Trophoblast cell (in vitro differentiated cells and primary cell): Measurements from ENCODE around the gene ACTR3C.

Source experiments
- DNase-seq, 2 donors: peaks; one replicate each; pipeline ENCODE4 v3.0.0-alpha.2; 2016
- H2AFZ ChIP-seq: 2 replicates; pipeline ENCODE4 v1.6.1; 2013; ENCODE audit warnings: low read length, moderate library complexity, mild to moderate bottlenecking; ENCODE audit not compliant: insufficient read depth, poor library complexity
- H2AK5ac ChIP-seq: 2 replicates; pipeline ENCODE4 v1.6.1; 2013; ENCODE audit warnings: mild to moderate bottlenecking, low read length
- H2BK120ac ChIP-seq: 2 replicates; pipeline ENCODE4 v1.6.1; 2013; ENCODE audit warnings: low read length, mild to moderate bottlenecking, moderate library complexity; ENCODE audit not compliant: insufficient read depth, poor library complexity
- H2BK12ac ChIP-seq: 2 replicates; pipeline ENCODE4 v1.6.1; 2013; ENCODE audit warnings: mild to moderate bottlenecking, low read length, moderate library complexity
- H2BK5ac ChIP-seq: 2 replicates; pipeline ENCODE4 v1.6.1; 2013; ENCODE audit warnings: low read length, low read depth, moderate library complexity, mild to moderate bottlenecking; ENCODE audit not compliant: poor library complexity
- H3K14ac ChIP-seq: 2 replicates; pipeline ENCODE4 v1.6.1; 2013; ENCODE audit warnings: mild to moderate bottlenecking, low read length
- H3K18ac ChIP-seq: 2 replicates; pipeline ENCODE4 v1.6.1; 2013; ENCODE audit warnings: mild to moderate bottlenecking, low read length
- H3K23ac ChIP-seq: 2 replicates; pipeline ENCODE4 v1.6.1; 2013; ENCODE audit warnings: low read length
- H3K27ac ChIP-seq: 2 replicates; pipeline ENCODE4 v1.5.1; 2013; ENCODE audit warnings: low read depth, mild to moderate bottlenecking, inconsistent platforms, low read length, moderate library complexity
- H3K27me3 ChIP-seq: 2 replicates; pipeline ENCODE4 v1.6.1; 2013; ENCODE audit warnings: inconsistent platforms, mild to moderate bottlenecking, low read length, moderate library complexity; ENCODE audit not compliant: insufficient read depth
- H3K36me3 ChIP-seq, 2 experiments: 1 replicate in 1 of 2; 2 replicates in 1 of 2; pipeline ENCODE4 v1.6.1; 2013; ENCODE audit warnings: low read length in 2 of 2, mild to moderate bottlenecking in 2 of 2, moderate library complexity in 1 of 2; ENCODE audit not compliant: insufficient read depth in 2 of 2, control insufficient read depth in 1 of 2
- H3K4ac ChIP-seq: 2 replicates; pipeline ENCODE4 v1.6.1; 2013; ENCODE audit warnings: low read depth, mild to moderate bottlenecking, low read length, moderate library complexity
- H3K4me1 ChIP-seq, 2 experiments: 1 replicate in 1 of 2; 2 replicates in 1 of 2; pipeline ENCODE4 v1.6.1; 2013; ENCODE audit warnings: low read length in 2 of 2, mild to moderate bottlenecking in 2 of 2, moderate library complexity in 1 of 2; ENCODE audit not compliant: insufficient read depth in 2 of 2, control insufficient read depth in 1 of 2
- H3K4me2 ChIP-seq: 2 replicates; pipeline ENCODE4 v1.6.1; 2013; ENCODE audit warnings: inconsistent platforms, mild to moderate bottlenecking, low read length, moderate library complexity
- H3K4me3 ChIP-seq: 2 replicates; pipeline ENCODE4 v1.5.1; 2013; ENCODE audit warnings: mild to moderate bottlenecking, low read depth, low read length, inconsistent platforms
- H3K79me1 ChIP-seq: one replicate; pipeline ENCODE4 v1.6.1; 2013; ENCODE audit warnings: low read length
- H3K79me2 ChIP-seq: 2 replicates; pipeline ENCODE4 v1.6.1; 2013; ENCODE audit warnings: low read length, mild to moderate bottlenecking; ENCODE audit not compliant: control insufficient read depth, insufficient read depth, poor library complexity
- H3K9ac ChIP-seq: 2 replicates; pipeline ENCODE4 v1.6.1; 2013; ENCODE audit warnings: mild to moderate bottlenecking, low read length
- H3K9me3 ChIP-seq: 2 replicates; pipeline ENCODE4 v1.6.1; 2013; ENCODE audit warnings: low read depth, mild to moderate bottlenecking, control low read depth, inconsistent platforms, low read length; ENCODE audit not compliant: insufficient read depth
- H4K12ac ChIP-seq: 2 replicates; pipeline ENCODE4 v1.6.1; 2013; ENCODE audit warnings: low read depth, mild to moderate bottlenecking, low read length, moderate library complexity
- H4K8ac ChIP-seq: 2 replicates; pipeline ENCODE4 v1.6.1; 2013; ENCODE audit warnings: low read depth, mild to moderate bottlenecking, low read length, moderate library complexity
- H4K91ac ChIP-seq: one replicate; pipeline ENCODE4 v1.6.1; 2013; ENCODE audit warnings: low read depth, mild to moderate bottlenecking, low read length, moderate library complexity
- WGBS: extraction: QIAGEN DNeasy Blood & Tissue Kit; methylation state at CpG from one replicate; pipeline ENCODE4 v1.1.7; 2013; ENCODE audit warnings: missing lambda C conversion rate; ENCODE audit not compliant: insufficient read length, insufficient coverage; ENCODE audit errors: extremely low coverage; 5-methylcytosine and 5-hydroxymethylcytosine counted together

ACTR3C gene

DNA sequence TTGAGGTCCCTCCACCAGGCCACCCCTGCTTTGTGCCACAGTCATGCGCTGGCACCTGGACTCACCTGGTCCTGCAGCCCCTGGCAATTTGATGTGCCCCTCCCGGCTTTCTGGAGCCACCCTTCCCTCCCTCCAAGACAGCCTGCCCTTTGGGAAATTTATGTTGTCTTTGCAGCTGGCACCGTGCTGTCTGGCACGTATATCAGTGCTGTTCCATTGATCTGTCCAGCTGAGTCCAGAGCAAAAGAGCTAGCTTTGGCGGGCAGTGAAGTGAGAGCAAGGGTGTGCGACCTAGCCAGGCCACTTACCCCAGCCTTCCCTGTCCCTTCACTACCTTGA, 12.4 kb upstream of the ACTR3C start:
- Histone ChIP-seq H3K4me1 (peaks cover 7 to 11% of the 10 kb centered on the region in 2 experiments), H2AK5ac (no peak overlapping the region), H2AFZ (no peak overlapping the region), H3K4ac (no peak overlapping the region), H4K12ac (no peak overlapping the region), H3K36me3 (peaks cover 3 to 19% of the 10 kb centered on the region in 2 experiments), H3K27ac (no peak overlapping the region), H3K23ac (no peak overlapping the region), H4K8ac (no peak overlapping the region), H4K91ac (no peak overlapping the region), H3K79me2 (peaks cover under 1% of the 10 kb centered on the region), H3K9me3 (no peaks in the 10 kb centered on the region), H2BK12ac (no peak overlapping the region), H2BK5ac (no peak overlapping the region), H3K14ac (no peak overlapping the region), H3K27me3 (no peaks in the 10 kb centered on the region), H3K4me2 (no peak overlapping the region), H3K9ac (no peak overlapping the region), H3K18ac (no peak overlapping the region), H2BK120ac (no peak overlapping the region), H3K4me3 (no peak overlapping the region), H3K79me1 (peaks cover 3% of the 10 kb centered on the region)
- DNase-seq, result no peak
- no CpG with 5 or more reads among the region's 6 CpGs for whole genome bisulfite sequencing

DNA sequence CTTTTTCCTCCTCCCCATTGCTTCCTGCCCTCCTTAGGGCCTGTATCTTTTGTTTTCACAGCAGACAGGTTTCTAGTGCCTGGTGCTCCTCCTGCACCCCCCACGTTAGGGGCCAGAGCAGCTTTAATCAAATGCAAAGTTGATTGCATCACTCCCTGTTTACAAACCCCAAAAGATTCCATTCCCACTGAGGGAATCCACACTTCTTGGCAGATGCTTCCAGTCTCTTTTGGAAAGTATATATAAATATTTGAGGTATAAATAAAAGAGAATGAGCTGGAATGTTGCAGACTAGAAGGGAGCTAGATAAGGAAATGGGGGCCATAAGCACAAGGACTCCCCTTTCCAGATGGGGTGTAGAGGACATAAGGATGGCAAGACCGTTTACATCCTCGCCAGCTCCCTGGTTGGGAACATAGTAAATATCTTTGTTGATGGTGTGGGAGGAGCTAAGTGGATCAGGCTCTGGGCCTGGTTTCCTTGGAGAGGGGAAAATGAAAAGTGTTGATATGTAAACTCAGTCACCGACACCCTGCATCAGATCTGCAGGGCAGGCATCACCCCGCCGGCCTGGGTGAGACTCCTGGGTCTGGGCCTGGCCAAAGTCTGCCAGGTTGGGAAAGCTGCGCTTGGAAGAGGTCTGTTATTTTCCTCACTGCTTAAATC, 11.9 kb upstream of the ACTR3C start:
- H2BK12ac ChIP-seq, result no peak overlapping the region
- H2BK120ac ChIP-seq, result no peak overlapping the region

DNA sequence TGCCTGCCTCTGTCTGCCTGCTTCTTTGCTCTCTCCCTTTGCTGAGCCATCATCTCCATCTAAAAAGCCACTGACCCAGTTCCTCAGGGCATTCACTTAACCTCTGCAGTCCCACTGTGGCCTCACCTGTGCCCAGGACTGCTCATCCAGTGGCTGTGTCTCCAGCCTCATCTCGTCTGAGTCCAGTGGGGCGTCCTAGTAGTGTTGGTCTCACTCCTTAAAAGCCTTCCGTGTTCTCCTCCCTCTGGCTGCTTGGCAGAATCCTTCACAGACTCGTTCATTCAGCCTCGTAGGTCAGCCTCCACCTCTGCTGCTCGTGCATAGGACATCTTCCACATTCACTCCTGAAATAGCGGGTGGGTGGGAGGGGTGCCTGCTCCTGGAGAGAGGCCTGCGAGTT, 10.8 kb upstream of the ACTR3C start:
- H3K4me2 ChIP-seq, result no peak overlapping the region
- no peak for DNase-seq
- no peaks in the 10 kb centered on the region for H3K27me3 ChIP-seq
- H3K14ac ChIP-seq, result no peak overlapping the region
- H2BK120ac ChIP-seq, result no peak overlapping the region
- H3K9ac ChIP-seq, result no peak overlapping the region
- peaks cover 3 to 18% of the 10 kb centered on the region in 2 experiments for H3K36me3 ChIP-seq
- H4K8ac ChIP-seq, result no peak overlapping the region
- H2AK5ac ChIP-seq, result no peak overlapping the region
- peaks cover 3% of the 10 kb centered on the region in 2 experiments for H3K4me1 ChIP-seq
- no peak overlapping the region for H3K27ac ChIP-seq
- H4K91ac ChIP-seq, result no peak overlapping the region
- no peaks in the 10 kb centered on the region for H3K79me2 ChIP-seq
- no peak overlapping the region for H3K4ac ChIP-seq
- no peak overlapping the region for H4K12ac ChIP-seq
- peaks cover 5% of the 10 kb centered on the region for H3K79me1 ChIP-seq
- no peak overlapping the region for H2BK12ac ChIP-seq
- no peaks in the 10 kb centered on the region for H3K9me3 ChIP-seq
- H2AFZ ChIP-seq, result no peak overlapping the region
- H2BK5ac ChIP-seq, result no peak overlapping the region
- no peak overlapping the region for H3K18ac ChIP-seq
- no peak overlapping the region for H3K4me3 ChIP-seq
- no CpG with 5 or more reads among the region's 8 CpGs for WGBS
- no peak overlapping the region for H3K23ac ChIP-seq

More for the DNA sequence above, 11.9 kb upstream of the ACTR3C start:
- no peak overlapping the region for H4K91ac ChIP-seq
- no peak overlapping the region for H3K4me3 ChIP-seq
- no peak overlapping the region for H2AK5ac ChIP-seq
- no CpG with 5 or more reads among the region's 7 CpGs for WGBS
- H3K18ac ChIP-seq, result no peak overlapping the region
- H3K79me1 ChIP-seq, result peaks cover 2% of the 10 kb centered on the region
- peaks cover 3 to 19% of the 10 kb centered on the region in 2 experiments for H3K36me3 ChIP-seq
- H3K27me3 ChIP-seq, result no peaks in the 10 kb centered on the region
- no peak overlapping the region for H4K12ac ChIP-seq
- H2AFZ ChIP-seq, result no peak overlapping the region
- no peak overlapping the region for H4K8ac ChIP-seq
- no peak overlapping the region for H2BK5ac ChIP-seq
- no peak overlapping the region for H3K9ac ChIP-seq
- H3K79me2 ChIP-seq, result no peaks in the 10 kb centered on the region
- H3K14ac ChIP-seq, result no peak overlapping the region
- no peaks in the 10 kb centered on the region for H3K9me3 ChIP-seq
- no peak overlapping the region for H3K23ac ChIP-seq
- no peak overlapping the region for H3K27ac ChIP-seq
- no peak overlapping the region for H3K4me2 ChIP-seq
- no peak overlapping the region for H3K4ac ChIP-seq
- DNase-seq, result no peak
- peaks cover 5 to 8% of the 10 kb centered on the region in 2 experiments for H3K4me1 ChIP-seq

DNA sequence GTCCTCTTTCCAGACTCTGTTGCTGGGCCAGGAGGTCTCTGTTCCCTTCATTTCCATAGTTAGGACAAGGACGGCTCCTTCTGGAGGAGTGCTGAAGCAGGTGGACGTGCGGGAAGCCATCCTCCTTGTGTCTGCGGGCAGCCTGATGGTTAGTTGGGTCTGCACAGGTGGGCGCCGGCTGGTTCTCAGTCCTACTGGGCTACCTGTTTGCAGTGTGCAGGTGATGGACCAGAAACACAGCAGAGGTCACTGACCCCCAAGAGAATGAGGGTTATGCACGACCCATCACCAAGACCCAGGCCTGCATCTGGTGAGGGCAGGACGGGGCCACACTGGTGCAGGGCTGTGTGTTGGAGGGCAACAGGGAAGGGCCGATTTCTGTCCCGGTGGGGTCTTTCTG, 10.3 kb upstream of the ACTR3C start:
- H4K91ac ChIP-seq, result no peak overlapping the region
- H3K4me3 ChIP-seq, result no peak overlapping the region
- no peak overlapping the region for H3K18ac ChIP-seq
- H3K79me1 ChIP-seq, result peaks cover 8% of the 10 kb centered on the region
- no peak overlapping the region for H3K9ac ChIP-seq
- H3K36me3 ChIP-seq, result peaks cover 3 to 14% of the 10 kb centered on the region in 2 experiments
- H2BK12ac ChIP-seq, result no peak overlapping the region
- no peak overlapping the region for H2AK5ac ChIP-seq
- no peak for DNase-seq
- H2AFZ ChIP-seq, result no peak overlapping the region
- no peaks in the 10 kb centered on the region for H3K27me3 ChIP-seq
- peaks cover 7 to 8% of the 10 kb centered on the region in 2 experiments for H3K4me1 ChIP-seq
- no peak overlapping the region for H3K23ac ChIP-seq
- no peak overlapping the region for H2BK5ac ChIP-seq
- H3K4me2 ChIP-seq, result no peak overlapping the region
- H3K79me2 ChIP-seq, result no peaks in the 10 kb centered on the region
- no peak overlapping the region for H4K12ac ChIP-seq
- no CpG with 5 or more reads among the region's 10 CpGs for WGBS
- no peak overlapping the region for H3K27ac ChIP-seq
- H3K9me3 ChIP-seq, result no peaks in the 10 kb centered on the region
- H4K8ac ChIP-seq, result no peak overlapping the region
- no peak overlapping the region for H3K14ac ChIP-seq
- no peak overlapping the region for H2BK120ac ChIP-seq
- no peak overlapping the region for H3K4ac ChIP-seq
